Mesothelial cell of epicardium (in vitro differentiated cells): Measurements from ENCODE around the gene PRDM16. TPM values are rescaled to one million over a fixed set of nuclear protein-coding genes. Genes with fewer than 3 reads are reported as not detected.
A peak's percentile ranks its signal among the peaks of the same experiment; 100 is the strongest.

Experiments used
- DNase-seq, 2 experiments: peaks; one replicate each; pipeline ENCODE4 v3.0.0; 2021; ENCODE audit warnings: low spot score in 2 of 2; ENCODE audit not compliant: unreplicated experiment in 2 of 2
- H3K27ac Mint-ChIP-seq: 2 replicates; pipeline ENCODE4 v1.8.0; 2021; ENCODE audit warnings: mixed read lengths
- H3K27me3 Mint-ChIP-seq: 2 replicates; pipeline ENCODE4 v1.8.0; 2021; ENCODE audit warnings: low read depth, mixed read lengths
- H3K36me3 Mint-ChIP-seq: 2 replicates; pipeline ENCODE4 v1.8.0; 2021; ENCODE audit warnings: mixed read lengths
- H3K4me1 Mint-ChIP-seq: 2 replicates; pipeline ENCODE4 v1.8.0; 2021; ENCODE audit warnings: mixed read lengths
- H3K4me3 Mint-ChIP-seq: 2 replicates; pipeline ENCODE4 v1.8.0; 2021; ENCODE audit warnings: mild to moderate bottlenecking, moderate library complexity, mixed read lengths
- H3K9me3 Mint-ChIP-seq: 2 replicates; pipeline ENCODE4 v1.8.0; 2021; ENCODE audit warnings: mixed read lengths
- total RNA-seq: library from RNA; stranded (reverse); gene quantifications from 3 replicates; pipeline ENCODE4 v1.2.1, GENCODE V29; 2021
- TF ChIP-seq, protein P1 (sequence below): fragments of 200-600 bp; sonication (generic); IDR thresholded peaks from one replicate; pipeline ENCODE4 v1.5.0; 2021; ENCODE audit warnings: antibody characterized with exemption; ENCODE audit not compliant: unreplicated experiment

The PRDM16 gene
- total RNA-seq, 1 donor from 2014 or later = 1.4 TPM

DNA sequence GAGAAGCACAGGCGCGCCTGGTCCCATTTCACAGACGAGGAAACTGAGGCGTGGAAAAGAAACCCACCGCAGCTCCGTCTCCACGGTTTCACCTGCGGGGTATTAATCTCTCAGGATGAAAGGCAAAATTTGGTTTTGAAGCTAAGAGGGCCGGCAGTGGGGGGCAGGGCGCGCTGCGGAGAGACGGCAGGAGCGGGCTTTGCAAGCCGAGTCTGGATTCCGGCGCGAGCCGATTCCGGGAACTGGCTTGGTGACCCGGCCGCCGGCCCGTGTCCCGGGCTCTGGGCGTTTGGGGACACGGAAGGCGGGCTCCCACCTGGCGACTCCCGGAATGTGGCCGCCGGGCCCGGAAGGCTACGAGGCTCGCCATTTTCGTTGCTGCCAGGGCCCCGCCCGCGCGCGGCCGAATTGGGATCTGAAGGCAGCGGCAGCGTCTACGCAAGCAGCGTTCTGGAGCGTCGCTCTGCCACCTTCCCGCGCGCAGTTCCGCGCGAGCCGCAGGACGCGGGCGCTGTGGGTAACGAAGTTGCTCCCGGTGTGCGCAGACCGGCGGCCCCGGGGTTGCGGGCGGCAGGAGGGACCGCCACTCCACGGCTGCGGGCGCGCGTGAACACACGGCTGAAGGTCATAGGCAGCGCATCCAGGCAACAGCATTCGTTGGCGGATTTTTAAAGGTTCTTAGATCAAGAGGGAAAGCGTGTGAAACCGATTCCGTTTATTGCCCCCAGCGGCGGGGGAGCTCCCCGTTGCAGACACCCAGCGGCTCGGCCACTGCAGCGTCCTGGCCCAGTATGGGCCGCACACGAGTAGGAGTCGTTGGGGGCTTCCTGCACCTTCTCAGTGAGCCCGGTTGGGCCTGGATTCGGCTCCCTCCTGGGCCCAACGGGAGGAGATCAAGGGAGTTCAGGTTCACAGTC lies 5.4 kb upstream of the PRDM16 start:
- Mint-ChIP-seq H3K9me3 (peaks cover 4% of the 10 kb centered on the region), H3K4me3 (no peak overlapping the region), H3K36me3 (no peaks in the 10 kb centered on the region), H3K27ac (no peak overlapping the region), H3K4me1 (peaks cover 1% of the 10 kb centered on the region), H3K27me3 (peaks cover 94% of the 10 kb centered on the region)
- DNase-seq = peak in 1 of 2 experiments; percentile 42
- TF ChIP-seq, protein P1, sequence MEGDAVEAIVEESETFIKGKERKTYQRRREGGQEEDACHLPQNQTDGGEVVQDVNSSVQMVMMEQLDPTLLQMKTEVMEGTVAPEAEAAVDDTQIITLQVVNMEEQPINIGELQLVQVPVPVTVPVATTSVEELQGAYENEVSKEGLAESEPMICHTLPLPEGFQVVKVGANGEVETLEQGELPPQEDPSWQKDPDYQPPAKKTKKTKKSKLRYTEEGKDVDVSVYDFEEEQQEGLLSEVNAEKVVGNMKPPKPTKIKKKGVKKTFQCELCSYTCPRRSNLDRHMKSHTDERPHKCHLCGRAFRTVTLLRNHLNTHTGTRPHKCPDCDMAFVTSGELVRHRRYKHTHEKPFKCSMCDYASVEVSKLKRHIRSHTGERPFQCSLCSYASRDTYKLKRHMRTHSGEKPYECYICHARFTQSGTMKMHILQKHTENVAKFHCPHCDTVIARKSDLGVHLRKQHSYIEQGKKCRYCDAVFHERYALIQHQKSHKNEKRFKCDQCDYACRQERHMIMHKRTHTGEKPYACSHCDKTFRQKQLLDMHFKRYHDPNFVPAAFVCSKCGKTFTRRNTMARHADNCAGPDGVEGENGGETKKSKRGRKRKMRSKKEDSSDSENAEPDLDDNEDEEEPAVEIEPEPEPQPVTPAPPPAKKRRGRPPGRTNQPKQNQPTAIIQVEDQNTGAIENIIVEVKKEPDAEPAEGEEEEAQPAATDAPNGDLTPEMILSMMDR = no peak

DNA sequence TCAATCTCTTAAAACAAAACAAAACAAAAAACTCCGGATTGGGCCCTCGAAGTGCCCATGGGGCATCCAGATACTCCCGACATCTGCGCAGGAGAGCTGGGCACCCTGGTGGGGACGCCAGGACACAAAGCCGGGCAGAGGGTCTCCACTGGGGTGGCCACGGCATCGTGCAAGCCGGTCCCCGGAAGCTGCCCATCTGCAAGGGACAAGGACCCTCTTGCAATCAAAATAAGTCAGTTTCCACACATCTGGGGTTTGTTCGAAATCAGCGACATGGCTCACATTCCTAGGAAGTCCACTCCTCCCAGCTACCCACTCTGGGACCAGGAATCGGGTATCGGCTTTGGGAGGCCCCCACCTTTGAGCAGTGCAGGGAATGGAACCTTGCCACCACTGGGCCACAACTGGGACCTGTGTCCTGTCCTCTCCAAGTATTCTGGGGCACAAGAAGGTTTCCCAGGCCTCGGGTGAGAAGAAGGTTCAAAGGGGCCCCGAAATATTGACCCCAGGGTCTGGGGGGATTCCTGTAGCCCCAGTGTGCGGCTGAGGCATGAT lies 4.6 kb upstream of the PRDM16 start:
- no peaks in the 10 kb centered on the region for H3K36me3 Mint-ChIP-seq
- no peaks in the 10 kb centered on the region for H3K9me3 Mint-ChIP-seq
- H3K4me3 Mint-ChIP-seq = no peak overlapping the region
- peaks cover 91% of the 10 kb centered on the region for H3K27me3 Mint-ChIP-seq
- TF ChIP-seq, protein P1 = no peak
- peak in 1 of 2 experiments; percentile 35 for DNase-seq
- peaks cover 4% of the 10 kb centered on the region for H3K4me1 Mint-ChIP-seq
- H3K27ac Mint-ChIP-seq = no peak overlapping the region

DNA sequence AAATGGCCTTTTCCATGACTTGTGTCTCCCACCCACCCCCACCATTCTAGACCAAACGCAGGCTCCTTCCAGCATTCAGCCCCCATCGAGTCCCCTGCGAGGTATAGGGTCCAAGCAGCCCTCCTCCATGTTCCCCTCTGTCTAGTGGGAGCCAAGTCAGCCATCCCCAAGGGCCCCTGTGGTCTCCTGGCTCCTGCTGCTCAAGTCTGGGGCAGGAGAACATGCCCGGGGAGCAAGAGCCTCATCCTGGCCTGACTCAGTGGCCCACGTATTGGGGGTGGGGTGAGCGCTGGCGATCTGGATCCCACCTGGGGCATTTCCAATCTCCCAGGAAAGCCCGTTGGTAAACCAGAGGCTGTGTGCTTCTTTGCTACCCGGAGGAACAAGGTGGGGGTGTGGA lies 4.1 kb upstream of the PRDM16 start:
- Mint-ChIP-seq H3K36me3 (no peaks in the 10 kb centered on the region), H3K27ac (no peak overlapping the region), H3K9me3 (no peaks in the 10 kb centered on the region), H3K4me1 (peaks cover 6% of the 10 kb centered on the region), H3K27me3 (peaks cover 88% of the 10 kb centered on the region), H3K4me3 (no peak overlapping the region)
- TF ChIP-seq, protein P1 = no peak
- DNase-seq = peak in 1 of 2 experiments; percentile 33

DNA sequence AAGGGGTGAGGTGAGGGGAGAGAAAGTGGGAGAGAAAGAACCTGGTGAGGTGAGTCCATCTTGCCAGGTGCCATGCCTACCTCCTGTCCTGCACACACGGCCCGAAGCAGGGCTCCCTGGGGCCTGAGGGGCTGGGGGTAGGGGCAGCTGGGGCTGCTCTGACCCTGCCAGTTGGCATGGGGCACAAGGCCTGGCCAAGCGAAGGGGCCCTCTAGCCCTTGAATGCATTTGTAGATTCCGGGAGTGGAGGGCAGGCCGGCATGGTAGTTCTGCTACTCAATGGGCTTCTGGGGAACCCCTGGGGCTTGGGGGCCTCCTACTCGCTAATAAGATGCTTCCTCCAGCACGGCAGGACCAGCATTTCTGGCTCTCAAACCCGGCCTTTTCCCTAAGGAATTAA lies 3.6 kb upstream of the PRDM16 start:
- DNase-seq = peak in 1 of 2 experiments; percentile 31
- Mint-ChIP-seq H3K4me3 (no peak overlapping the region), H3K9me3 (no peaks in the 10 kb centered on the region), H3K27ac (no peak overlapping the region), H3K27me3 (peaks cover 83% of the 10 kb centered on the region), H3K36me3 (no peaks in the 10 kb centered on the region), H3K4me1 (peaks cover 6% of the 10 kb centered on the region)
- TF ChIP-seq, protein P1 = no peak

DNA sequence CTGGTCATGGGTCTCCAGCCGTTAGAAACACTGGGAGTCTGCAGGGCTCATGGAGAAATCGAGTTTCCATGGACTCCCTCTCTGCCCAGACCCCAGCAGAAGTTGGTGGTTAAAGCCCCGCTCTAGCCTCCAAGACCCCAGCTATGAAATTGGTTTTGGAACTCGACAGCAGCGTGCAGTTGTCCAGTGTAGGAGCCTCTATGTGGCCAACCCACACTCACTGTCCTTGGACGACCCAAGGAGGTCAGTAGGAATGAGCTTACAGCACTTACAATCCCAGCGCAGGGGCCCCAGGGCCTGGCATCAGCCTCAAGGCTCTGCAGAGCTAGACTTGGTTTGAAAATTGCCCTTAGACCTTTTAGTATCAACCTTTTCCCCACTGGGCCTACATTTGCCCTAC lies 3.2 kb upstream of the PRDM16 start:
- no peaks in the 10 kb centered on the region for H3K36me3 Mint-ChIP-seq
- no peak overlapping the region for H3K4me3 Mint-ChIP-seq
- no peak overlapping the region for H3K27ac Mint-ChIP-seq
- H3K9me3 Mint-ChIP-seq = no peaks in the 10 kb centered on the region
- DNase-seq = peak in 1 of 2 experiments; percentile 31
- peaks cover 6% of the 10 kb centered on the region for H3K4me1 Mint-ChIP-seq
- TF ChIP-seq, protein P1 = no peak
- H3K27me3 Mint-ChIP-seq = peaks cover 80% of the 10 kb centered on the region
